Non-pigmented ciliary epithelial cell (primary cell): ENCODE measurements around the gene PTPRN2.

Experiments
- DNase-seq: peaks from one replicate; pipeline ENCODE4 v3.0.0-alpha.2; 2010; ENCODE audit warnings: low read depth

PTPRN2 gene

DNA sequence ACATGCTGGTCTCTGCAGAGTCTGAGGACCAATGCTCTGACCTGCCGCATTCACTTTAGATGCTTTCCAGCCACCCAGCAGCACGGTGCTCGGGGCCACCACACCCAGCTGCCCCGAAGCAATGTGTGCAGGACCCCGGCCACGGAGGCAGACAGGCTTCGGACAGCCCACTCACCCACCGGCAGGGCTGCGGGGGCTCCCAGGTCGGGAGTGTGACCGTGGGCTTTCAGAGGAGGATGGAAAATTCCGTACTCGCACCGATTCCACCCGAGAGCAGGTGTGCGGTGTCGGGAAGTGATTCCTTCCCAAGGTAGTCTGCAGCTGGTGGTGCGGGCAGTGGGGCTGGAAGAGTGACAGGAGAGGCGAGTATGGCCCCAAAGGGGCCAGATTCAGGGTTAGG lies 1059.9 kb downstream of the PTPRN2 start:
- no peak for DNase-seq

GRCh38 chr7:157526913-157527634 lies 1060.5 kb downstream of the PTPRN2 start:
- DNase-seq, result no peak

DNA sequence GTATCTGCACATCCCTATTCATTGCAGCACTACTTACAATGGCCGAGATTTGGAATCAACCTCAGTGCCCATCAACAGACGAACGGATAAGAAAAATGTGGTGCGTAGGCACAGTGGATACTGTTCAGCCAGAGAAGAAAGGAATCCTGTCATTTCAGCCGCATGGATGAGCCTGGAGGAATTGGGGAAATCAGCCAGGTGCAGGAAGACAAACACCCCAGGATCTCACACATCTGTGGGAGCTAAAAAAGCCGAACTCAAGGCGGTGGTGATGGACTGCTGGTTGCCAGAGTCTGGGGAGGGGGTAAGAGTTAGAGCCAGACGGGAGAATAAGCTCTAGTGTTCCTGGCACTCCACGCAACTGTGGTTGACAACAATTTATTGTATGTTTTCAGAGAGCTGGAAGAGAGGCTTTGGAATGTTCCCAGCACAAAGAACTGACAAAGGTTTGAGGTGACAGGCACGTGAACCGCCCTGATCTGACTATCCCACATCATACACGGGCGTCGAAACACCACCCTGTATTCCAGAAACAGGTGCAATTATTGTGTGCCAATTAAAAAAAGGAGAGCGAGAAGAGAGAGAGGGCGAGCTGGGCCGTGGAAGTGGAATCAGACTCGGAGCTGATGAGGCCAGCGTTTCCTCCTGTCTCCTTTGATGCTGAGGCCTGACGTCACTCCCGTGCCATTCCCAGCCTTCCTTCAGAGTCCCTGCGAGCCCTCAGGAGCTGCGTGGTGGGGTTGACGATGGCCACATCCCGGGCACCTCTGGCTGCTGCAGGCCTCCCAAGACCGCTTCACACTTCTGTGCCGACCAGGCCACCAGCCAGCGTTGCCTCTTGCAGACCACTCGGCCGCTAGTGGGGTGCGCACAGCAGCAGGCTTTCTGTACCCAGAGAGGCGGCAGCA lies 1061.4 kb downstream of the PTPRN2 start:
- DNase-seq, result no peak

DNA sequence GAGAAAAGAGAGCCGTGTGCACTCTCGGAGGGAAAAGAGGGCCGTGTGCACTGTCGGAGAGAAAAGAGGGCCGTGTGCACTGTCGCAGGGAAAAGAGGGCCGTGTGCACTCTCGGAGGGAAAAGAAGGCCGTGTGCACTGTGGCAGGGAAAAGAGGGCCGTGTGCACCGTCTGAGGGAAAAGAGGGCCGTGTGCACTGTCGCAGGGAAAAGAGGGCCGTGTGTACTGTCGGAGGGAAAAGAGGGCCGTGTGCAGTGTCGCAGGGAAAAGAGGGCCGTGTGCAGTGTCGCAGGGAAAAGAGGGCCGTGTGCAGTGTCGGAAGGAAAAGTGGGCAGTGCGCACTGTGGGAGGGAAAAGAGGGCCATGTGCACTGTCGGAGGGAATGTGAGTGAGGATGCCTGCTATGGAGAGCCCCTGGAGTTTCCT lies 1062.1 kb downstream of the PTPRN2 start:
- no peak for DNase-seq

DNA sequence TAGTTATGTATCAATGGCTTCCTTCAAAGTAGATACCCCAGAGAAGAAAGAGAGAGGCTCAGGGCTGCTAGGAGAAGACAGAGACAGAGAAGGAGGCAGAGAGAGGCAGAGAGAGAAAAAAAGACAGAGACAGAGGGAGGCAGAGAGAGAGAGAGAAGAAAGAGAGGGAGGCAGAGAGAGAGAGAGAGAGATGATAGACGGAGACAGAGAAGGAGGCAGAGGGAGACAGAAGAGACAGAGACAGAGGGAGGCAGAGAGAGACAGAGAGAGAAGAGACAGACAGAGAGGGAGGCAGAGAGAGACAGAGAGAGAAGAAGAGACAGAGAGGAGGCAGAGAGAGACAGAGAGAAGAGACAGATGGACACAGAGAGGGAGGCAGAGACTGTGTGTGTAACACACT lies 1062.9 kb downstream of the PTPRN2 start:
- no peak for DNase-seq

DNA sequence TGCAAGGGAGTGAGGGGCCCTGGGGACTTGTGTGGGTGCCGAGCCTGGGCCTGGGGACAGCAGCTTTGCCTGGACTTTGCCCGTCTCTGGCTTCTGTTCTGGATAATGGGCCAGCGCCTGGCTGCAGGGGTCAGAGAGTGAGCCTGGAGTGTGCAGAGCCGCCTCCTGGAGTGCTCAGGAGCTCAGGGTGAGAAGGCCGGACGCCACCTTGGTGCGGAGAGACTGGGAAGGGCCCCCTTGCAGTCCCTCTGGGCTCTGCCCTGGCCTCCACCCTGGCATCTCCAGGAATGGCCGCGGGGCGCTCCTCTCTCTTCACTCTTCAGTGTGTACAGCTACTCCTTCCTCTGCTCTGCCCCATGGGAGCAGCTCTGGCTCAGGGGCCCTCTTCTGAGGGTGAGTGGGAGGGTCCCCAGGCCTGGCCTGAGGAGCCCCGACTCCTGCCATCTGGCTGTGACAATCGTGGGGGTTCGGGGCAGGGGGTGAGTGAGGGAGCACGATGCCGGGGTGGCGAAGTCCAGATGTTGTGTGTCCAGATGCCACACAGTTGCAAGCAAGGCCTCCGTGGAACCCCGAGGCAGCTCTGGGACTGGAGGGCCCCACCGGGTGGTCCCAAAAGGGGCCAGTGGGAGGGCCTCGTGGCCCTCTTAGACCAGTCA lies 1063.7 kb downstream of the PTPRN2 start:
- no peak for DNase-seq

GRCh38 chr7:157523371-157523765 lies 1064.3 kb downstream of the PTPRN2 start:
- no peak for DNase-seq

DNA sequence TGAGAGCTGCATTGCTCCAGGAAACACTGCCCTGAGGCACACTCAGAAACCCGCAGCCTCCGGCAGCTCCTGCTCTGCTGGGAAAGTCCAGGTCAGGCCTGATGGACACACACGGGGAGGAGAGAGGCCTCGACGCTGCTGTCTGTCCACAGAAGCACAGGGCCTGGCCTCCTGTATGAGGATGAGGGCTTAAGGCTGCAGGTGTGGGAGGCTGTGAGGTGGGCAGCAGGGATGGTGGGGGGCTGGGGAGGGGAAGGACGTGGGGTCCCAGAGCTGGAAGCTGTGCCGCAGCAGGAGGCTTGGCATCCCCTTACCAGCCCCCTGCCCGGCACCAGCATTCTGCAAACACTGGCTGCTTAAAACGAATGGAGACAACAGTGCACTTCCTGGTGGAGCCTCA lies 1064.7 kb downstream of the PTPRN2 start:
- DNase-seq, result no peak

GRCh38 chr7:157522189-157522588 lies 1065.4 kb downstream of the PTPRN2 start:
- DNase-seq, result no peak

- DNase-seq, result no peak
These were observed 1065.9 kb downstream of the PTPRN2 start for GRCh38 chr7:157521752-157522151.

DNA sequence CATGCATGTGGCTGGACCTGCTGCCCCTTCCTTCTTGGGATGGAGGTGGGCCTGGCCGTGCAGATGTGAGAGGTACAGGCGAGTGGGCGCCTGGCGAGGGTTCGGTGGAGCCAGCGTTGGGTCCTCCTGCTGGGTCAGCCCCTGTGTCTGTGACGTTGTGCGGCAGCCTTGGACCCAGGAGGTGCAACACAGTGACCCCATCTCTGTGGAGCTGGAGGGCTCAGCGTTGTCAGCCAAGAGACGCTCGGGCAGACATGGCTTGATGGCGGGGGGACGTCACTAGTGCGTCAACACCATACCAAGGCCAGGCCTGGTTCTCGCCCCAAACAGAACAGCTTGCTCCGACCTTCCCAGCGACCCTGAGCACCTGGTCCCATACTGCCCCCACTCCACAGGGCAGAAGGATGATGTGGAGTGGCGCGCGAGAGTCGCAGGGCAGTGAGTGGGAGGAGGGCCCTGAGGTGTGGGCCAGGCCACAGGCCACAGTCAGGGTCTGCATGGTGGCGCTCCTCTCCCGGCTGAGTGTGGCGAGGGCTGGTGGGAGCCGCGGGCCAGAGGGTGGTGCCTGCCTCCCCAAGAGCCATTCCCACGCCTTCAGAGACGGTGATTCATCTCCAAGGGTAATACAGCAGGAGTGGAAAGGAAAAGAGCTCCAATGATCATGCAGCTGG lies 1066.4 kb downstream of the PTPRN2 start:
- DNase-seq, result no peak

- DNase-seq, result no peak
These were observed 1067.4 kb downstream of the PTPRN2 start for GRCh38 chr7:157520249-157520648.

GRCh38 chr7:157519798-157520244 lies 1067.8 kb downstream of the PTPRN2 start:
- DNase-seq, result no peak

GRCh38 chr7:157519246-157519645 lies 1068.4 kb downstream of the PTPRN2 start:
- no peak for DNase-seq

DNA sequence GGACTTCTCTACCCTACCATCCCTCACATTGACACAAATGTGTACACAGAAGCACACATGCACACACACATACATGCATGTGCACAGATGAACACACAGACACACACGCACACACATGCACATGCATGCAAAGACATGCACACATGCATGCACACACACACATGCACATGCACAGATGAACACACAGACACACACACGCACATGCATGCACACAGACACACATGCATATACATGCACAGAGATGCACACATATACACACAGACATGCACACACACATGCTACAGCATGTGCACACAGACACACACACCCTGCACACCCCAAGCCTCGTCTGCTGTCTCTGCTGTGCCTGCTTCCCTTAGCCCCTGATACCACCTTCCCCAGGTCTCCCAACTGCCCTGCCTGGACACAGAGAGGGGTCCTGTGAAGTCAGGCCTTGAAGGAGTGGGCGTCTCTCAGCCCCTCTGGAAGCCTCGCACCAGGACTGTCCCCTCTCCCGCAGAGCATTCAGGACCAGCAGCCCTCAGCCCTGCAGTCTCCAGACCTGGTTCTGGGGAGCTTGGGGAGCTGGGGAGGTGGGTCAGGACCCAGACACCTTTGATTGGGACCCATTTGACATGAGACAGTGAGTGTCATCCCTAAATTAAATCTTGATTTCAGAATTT lies 1069.0 kb downstream of the PTPRN2 start:
- no peak for DNase-seq

- DNase-seq, result no peak
These were observed 1069.7 kb downstream of the PTPRN2 start for GRCh38 chr7:157517782-157518513.

DNA sequence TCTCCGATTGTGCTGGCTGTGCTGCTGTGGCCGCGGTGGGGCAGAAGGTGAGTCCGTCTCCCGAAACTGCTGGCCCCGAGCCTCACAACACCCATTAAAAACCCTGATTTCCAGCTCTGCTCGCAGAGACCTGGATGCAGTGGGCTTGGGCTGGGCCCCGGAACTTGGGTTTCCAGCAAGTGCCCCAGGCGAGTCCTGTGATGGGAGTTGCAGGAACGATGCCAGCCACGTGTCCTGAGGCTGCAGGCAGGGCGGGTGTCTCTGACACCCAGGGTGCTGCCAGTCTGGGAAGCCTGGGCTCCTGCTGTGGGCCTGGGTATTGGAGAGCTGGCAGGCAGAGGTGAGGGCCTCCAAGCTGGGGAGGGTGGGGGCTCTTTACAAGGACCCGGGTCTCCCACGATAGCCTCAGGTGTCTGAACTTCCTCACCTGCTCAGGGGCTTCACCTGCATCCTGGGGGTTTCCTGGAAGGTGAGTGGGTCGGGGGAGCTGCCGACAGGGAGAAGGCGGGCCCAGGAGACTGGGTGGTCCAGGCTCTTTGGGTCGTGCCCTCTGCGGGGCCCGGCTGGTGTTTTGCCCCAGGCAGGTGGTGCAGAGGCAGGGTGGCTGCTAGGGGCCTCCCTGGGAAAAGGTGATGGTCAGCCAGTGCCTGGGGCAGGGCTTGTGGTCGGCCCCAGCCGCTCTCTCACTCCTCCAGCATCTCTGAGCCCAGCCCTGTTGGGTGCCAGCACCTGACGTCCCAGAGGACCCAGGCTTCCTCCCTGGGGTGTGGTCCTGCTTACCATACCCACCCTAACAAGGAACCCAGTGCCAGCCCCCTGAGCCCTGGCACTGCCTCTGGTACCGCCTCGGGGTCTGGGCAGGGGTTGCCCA lies 1070.5 kb downstream of the PTPRN2 start:
- DNase-seq, result no peak

- no peak for DNase-seq
These were observed 1071.3 kb downstream of the PTPRN2 start for GRCh38 chr7:157516311-157516710.

GRCh38 chr7:157515342-157516041 lies 1072.1 kb downstream of the PTPRN2 start:
- DNase-seq, result no peak
